SK-N-MC (cell line): ENCODE results near the gene TMEM145.

Experiments used
- DNase-seq: peaks from one replicate; pipeline ENCODE4 v3.0.0-alpha.2; 2011; ENCODE audit warnings: low read depth, low spot score
- H3K27ac ChIP-seq: fragments of 200-600 bp; sonication (generic); 2 replicates; pipeline ENCODE4 v1.5.1; 2016; ENCODE audit warnings: mixed run types
- H3K36me3 ChIP-seq: fragments of 200-600 bp; sonication (generic); 2 replicates; pipeline ENCODE4 v1.6.1; 2017; ENCODE audit warnings: antibody characterized with exemption, low read length, mixed read lengths; ENCODE audit not compliant: insufficient read depth
- H3K4me3 ChIP-seq: fragments of 200-600 bp; sonication (generic); 2 replicates; pipeline ENCODE4 v1.5.1; 2016
- H3K9ac ChIP-seq: fragments of 200-600 bp; sonication (generic); 2 replicates; pipeline ENCODE4 v1.8.0; 2017; ENCODE audit warnings: mixed run types, mixed read lengths; ENCODE audit not compliant: insufficient read length
- H3K9me3 ChIP-seq: fragments of 200-600 bp; sonication (generic); 2 replicates; pipeline ENCODE4 v1.6.1; 2017; ENCODE audit warnings: low read depth, mild to moderate bottlenecking, antibody characterized with exemption, low read length, moderate library complexity, mixed read lengths
- EZH2 ChIP-seq: fragments of 200-600 bp; sonication (generic); IDR thresholded peaks from one replicate; pipeline ENCODE4 v1.6.1; 2017; ENCODE audit warnings: antibody characterized with exemption
- FOXP2 ChIP-seq: optimal IDR thresholded peaks from 2 replicates; pipeline ENCODE3; 2011; ENCODE audit warnings: mild to moderate bottlenecking, moderate library complexity; ENCODE audit not compliant: insufficient read depth; ENCODE audit errors: extremely low read length, control extremely low read depth
- POLR2AphosphoS5 ChIP-seq: IDR thresholded peaks from 2 replicates; pipeline ENCODE4 v1.6.1; 2012; ENCODE audit warnings: mild to moderate bottlenecking, low read depth, low read length, borderline replicate concordance

The TMEM145 gene

DNA sequence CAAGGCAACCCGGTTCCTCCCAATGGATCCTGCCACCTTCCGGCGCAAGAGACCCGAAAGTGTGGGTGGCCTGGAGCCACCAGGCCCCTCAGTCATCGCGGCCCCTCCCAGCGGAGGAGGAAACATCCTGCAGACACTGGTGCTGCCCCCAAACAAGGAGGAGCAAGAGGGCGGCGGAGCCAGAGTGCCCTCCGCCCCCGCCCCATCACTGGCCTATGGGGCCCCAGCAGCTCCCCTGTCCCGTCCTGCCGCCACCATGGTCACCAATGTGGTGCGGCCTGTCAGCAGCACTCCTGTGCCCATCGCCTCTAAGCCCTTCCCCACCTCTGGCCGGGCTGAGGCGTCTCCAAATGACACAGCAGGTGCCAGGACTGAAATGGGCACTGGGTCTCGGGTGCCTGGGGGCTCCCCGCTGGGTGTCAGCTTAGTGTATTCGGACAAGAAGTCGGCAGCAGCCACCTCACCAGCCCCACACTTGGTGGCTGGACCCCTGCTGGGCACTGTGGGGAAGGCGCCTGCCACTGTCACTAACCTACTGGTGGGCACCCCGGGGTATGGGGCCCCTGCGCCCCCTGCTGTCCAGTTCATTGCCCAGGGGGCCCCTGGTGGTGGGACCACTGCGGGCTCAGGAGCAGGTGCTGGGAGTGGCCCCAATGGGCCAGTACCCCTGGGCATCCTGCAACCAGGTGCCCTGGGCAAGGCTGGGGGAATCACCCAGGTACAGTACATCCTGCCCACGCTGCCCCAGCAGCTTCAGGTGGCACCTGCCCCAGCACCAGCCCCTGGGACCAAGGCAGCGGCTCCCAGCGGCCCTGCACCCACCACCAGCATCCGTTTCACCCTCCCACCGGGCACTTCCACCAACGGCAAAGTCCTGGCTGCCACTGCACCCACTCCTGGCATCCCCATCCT, 22.3 kb upstream of the TMEM145 start:
- H3K27ac ChIP-seq, result no peak overlapping the region
- no peak; the same call in 1 of the 2 replicates for TF ChIP-seq POLR2AphosphoS5
- no peak for TF ChIP-seq EZH2
- TF ChIP-seq FOXP2, result no peak
- no peak overlapping the region for H3K9ac ChIP-seq
- no peak overlapping the region for H3K4me3 ChIP-seq
- no peaks in the 10 kb centered on the region for H3K9me3 ChIP-seq
- H3K36me3 ChIP-seq, result peaks cover 84% of the 10 kb centered on the region
- DNase-seq, result no peak

DNA sequence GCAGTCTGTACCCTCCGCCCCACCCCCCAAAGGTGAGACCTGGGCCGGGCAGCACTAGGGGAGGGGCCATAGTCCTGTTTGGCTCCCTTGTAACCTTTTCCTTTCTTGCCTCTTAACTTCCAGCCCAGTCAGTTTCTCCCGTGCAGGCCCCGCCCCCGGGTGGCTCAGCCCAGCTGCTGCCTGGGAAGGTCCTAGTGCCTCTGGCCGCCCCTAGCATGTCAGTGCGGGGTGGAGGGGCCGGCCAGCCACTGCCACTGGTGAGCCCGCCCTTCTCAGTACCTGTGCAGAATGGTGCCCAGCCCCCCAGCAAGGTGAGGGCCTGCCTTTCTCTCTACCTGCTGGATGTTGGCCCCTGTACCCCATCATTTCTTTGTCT, 21.7 kb upstream of the TMEM145 start:
- Histone ChIP-seq H3K9ac (no peak overlapping the region), H3K9me3 (no peaks in the 10 kb centered on the region), H3K36me3 (peaks cover 90% of the 10 kb centered on the region), H3K27ac (no peak overlapping the region), H3K4me3 (no peak overlapping the region)
- DNase-seq, result no peak
- TF ChIP-seq FOXP2 (no peak), EZH2 (no peak), POLR2AphosphoS5 (0 out of 2 replicates have a peak, but pooled peaks have one; percentile 12)

DNA sequence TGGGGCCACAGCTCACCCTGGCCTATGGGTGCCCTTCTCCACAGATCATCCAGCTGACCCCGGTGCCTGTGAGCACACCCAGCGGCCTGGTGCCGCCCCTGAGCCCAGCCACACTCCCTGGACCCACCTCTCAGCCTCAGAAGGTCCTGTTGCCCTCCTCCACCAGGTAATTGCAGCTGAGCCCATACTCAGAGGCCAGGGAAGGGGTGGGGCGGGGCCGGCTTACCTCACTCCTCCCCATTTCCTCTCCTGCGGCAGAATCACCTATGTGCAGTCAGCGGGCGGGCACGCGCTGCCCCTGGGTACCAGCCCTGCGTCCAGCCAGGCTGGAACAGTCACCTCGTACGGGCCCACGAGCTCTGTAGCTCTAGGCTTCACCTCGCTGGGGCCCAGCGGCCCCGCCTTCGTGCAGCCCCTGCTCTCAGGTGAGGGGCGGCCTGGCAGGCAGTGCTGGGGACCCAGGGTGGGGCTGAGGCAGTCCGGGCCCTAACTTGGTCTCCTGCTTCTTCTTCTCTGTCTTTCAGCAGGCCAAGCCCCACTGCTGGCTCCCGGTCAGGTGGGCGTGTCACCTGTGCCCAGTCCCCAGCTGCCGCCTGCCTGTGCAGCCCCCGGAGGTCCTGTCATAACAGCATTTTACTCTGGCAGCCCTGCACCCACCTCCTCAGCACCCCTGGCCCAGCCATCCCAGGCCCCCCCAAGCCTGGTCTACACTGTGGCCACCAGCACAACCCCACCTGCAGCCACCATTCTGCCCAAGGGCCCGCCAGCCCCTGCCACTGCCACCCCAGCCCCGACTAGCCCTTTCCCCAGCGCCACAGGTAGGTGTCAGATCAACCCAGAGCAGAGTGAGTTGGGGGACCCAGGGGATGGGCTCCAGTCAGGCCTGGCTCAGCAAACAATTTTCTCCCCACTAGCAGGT, 20.8 kb upstream of the TMEM145 start:
- Histone ChIP-seq H3K4me3 (no peak overlapping the region), H3K9ac (no peak overlapping the region), H3K27ac (no peak overlapping the region), H3K9me3 (no peaks in the 10 kb centered on the region), H3K36me3 (peaks cover 91% of the 10 kb centered on the region)
- TF ChIP-seq FOXP2 (no peak), POLR2AphosphoS5 (no peak; the same call in 1 of the 2 replicates)
- DNase-seq, result no peak

DNA sequence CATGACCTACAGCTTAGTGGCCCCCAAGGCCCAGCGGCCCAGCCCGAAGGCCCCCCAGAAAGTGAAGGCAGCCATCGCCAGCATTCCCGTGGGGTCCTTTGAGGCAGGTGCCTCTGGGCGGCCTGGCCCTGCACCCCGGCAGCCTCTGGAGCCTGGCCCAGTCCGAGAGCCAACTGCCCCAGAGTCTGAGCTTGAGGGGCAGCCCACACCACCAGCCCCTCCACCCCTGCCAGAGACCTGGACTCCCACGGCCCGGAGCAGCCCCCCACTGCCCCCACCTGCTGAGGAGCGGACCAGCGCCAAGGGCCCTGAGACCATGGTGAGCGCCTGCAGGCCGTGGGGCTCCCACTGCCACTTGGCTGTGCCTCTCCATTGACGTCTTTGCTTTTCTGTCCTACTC, 20.1 kb upstream of the TMEM145 start:
- Histone ChIP-seq H3K27ac (no peak overlapping the region; the same call in 1 of the 2 replicates), H3K9me3 (no peaks in the 10 kb centered on the region), H3K9ac (no peak overlapping the region), H3K4me3 (no peak overlapping the region), H3K36me3 (peaks cover 84% of the 10 kb centered on the region)
- DNase-seq, result no peak
- TF ChIP-seq FOXP2 (no peak), POLR2AphosphoS5 (no peak), EZH2 (no peak)

DNA sequence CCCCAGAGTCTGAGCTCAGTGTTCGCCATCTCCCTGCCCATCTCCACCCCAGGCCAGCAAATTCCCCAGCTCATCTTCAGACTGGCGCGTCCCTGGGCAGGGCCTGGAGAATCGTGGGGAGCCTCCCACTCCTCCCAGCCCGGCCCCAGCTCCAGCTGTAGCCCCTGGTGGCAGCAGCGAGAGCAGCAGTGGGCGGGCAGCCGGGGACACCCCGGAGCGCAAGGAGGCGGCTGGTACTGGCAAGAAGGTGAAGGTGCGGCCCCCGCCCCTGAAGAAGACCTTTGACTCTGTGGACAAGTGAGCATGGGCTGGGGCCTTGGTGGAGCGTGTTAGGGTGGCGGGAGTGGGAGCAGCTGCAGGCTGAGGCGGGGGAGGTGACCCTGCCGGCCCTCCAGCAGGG, 19.6 kb upstream of the TMEM145 start:
- no peak for TF ChIP-seq FOXP2
- TF ChIP-seq POLR2AphosphoS5, result no peak
- TF ChIP-seq EZH2, result no peak
- peaks cover 78% of the 10 kb centered on the region for H3K36me3 ChIP-seq
- H3K9me3 ChIP-seq, result no peaks in the 10 kb centered on the region
- no peak overlapping the region for H3K4me3 ChIP-seq
- H3K9ac ChIP-seq, result no peak overlapping the region
- H3K27ac ChIP-seq, result no peak overlapping the region; the same call in 1 of the 2 replicates
- no peak for DNase-seq

DNA sequence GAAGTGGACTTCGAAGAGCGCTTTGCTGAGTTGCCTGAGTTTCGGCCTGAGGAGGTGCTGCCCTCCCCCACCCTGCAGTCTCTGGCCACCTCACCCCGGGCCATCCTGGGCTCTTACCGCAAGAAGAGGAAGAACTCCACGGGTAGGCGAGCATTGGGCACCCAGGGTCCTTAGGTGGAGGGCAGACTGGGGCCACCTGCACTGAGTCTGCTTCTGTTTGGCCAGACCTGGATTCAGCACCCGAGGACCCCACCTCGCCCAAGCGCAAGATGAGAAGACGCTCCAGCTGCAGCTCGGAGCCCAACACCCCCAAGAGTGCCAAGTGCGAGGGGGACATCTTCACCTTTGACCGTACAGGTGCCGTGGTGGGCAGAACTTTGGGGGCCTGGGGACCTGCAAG, 19.2 kb upstream of the TMEM145 start:
- Histone ChIP-seq H3K27ac (no peak overlapping the region), H3K9me3 (no peaks in the 10 kb centered on the region), H3K9ac (no peak overlapping the region), H3K36me3 (peaks cover 74% of the 10 kb centered on the region), H3K4me3 (no peak overlapping the region)
- no peak for DNase-seq
- TF ChIP-seq POLR2AphosphoS5, result no peak
- TF ChIP-seq FOXP2, result no peak
- no peak for TF ChIP-seq EZH2

DNA sequence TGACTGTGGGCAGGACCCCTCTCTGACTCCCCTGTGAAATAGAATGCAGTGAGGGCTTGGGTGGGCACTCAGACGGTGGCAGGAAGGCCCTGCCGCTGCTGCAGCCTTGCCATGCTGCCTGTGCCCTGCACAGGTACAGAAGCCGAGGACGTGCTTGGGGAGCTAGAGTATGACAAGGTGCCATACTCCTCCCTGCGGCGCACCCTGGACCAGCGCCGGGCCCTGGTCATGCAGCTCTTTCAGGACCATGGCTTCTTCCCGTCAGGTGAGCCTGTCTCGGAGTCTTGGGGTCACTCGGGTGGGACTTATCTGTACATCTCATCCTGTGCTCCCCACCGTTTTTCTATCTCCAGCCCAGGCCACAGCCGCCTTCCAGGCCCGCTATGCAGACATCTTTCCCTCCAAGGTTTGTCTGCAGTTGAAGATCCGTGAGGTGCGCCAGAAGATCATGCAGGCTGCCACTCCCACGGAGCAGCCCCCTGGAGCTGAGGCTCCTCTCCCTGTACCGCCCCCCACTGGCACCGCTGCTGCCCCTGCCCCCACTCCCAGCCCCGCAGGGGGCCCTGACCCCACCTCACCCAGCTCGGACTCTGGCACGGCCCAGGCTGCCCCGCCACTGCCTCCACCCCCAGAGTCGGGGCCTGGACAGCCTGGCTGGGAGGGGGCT, 18.5 kb upstream of the TMEM145 start:
- no peak for TF ChIP-seq POLR2AphosphoS5
- no peak for DNase-seq
- Histone ChIP-seq H3K9ac (no peak overlapping the region), H3K9me3 (no peaks in the 10 kb centered on the region), H3K27ac (peak overlapping the region; percentile 25; the same call in 1 of the 2 replicates), H3K4me3 (no peak overlapping the region), H3K36me3 (peaks cover 68% of the 10 kb centered on the region)

DNA sequence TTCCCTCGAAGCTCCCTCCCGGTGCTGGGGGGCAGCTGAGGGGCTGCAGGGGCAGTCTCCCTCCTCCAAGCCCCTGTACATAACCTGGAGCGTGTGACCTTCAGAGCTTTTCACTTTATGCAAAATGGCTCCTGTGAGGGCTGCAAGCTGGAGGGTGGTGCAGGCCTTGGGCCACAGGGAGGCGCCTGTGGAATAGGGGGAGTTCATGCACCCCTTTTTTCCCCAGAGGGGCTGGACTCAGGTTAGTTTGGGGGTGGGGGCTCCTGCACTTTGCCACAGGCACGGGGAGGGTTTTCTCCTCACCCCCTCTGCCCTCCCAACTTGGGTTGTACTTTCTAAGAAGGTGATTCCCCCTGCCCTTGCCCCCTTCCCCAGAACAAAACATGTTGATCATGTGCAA, 17.8 kb upstream of the TMEM145 start:
- no peak overlapping the region for H3K9ac ChIP-seq
- no peak for DNase-seq
- no peak overlapping the region for H3K4me3 ChIP-seq
- H3K9me3 ChIP-seq, result no peaks in the 10 kb centered on the region
- peaks cover 67% of the 10 kb centered on the region for H3K36me3 ChIP-seq
- TF ChIP-seq FOXP2, result no peak
- TF ChIP-seq POLR2AphosphoS5, result no peak
- peak overlapping the region; percentile 46; the same call in 1 of the 2 replicates for H3K27ac ChIP-seq
